HG03565 (cell line): Measurements from ENCODE around the gene CLIC5.
"Not testable (repeated sequence)": the region's sequence is repeated elsewhere in the genome, so short reads cannot be mapped to it uniquely, and the experiment has no call there.

Experiments
- ATAC-seq: cut with Tn5 transposase; IDR thresholded peaks from one replicate; pipeline ENCODE4 v1.9.1; 2021; ENCODE audit warnings: mild to moderate bottlenecking, moderate library complexity; ENCODE audit not compliant: unreplicated experiment

Gene CLIC5

GRCh38 chr6:45929421-45930361 is 86.0 kb downstream of the CLIC5 start:
- ATAC-seq, result no peak

- no peak for ATAC-seq
These were observed 86.8 kb downstream of the CLIC5 start for GRCh38 chr6:45928721-45929305.

- ATAC-seq, result no peak
These were observed 88.0 kb downstream of the CLIC5 start for GRCh38 chr6:45927421-45928320.

DNA sequence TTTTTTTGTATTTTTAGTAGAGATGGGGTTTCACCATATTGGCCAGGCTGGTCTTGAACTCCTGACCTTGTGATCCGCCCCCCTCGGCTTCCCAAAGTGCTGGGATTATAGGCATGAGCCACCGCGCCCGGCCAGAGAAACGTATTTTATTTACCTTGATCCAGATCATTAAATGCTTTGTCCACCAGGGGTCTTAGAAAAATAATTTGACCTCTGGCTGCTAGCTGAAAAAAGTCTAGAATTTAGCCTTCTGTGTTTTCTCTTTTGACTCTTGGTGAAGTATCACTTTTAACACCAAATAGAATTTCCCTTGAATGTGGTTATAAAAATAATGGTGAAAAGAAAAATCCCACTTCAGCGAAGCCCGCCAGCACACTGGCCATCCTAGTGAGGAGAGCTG is 89.2 kb downstream of the CLIC5 start:
- not testable (repeated sequence) for ATAC-seq

- ATAC-seq, result no peak
These were observed 90.8 kb downstream of the CLIC5 start for GRCh38 chr6:45924763-45925342.

DNA sequence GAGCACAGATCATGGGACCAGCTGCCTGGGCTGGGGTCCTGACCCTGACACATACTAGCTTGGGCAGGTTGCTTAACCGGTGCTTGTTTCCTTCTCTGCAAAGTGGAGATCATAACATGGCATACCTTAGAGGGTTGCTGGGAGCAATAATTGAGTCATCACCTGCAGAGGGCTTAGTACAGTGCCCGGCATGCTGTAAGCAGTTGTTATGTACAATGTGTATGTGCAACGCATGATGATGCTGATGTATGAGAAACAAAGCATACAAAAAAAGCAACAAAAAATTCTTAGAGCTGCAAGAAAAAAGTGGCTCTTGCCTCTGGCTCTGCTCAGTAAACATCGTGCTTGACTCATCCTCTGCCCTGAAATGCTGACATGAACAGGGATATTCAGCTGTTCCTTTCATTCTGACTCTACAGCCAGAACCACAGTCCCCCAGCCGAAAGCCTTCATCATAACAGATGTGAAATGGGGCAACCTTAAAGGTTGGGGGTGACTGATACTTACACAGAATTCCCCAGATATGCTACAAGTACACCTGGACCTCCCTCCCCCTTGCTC is 91.7 kb downstream of the CLIC5 start:
- ATAC-seq, result peak; percentile 52

- no peak for ATAC-seq
These were observed 92.8 kb downstream of the CLIC5 start for GRCh38 chr6:45922728-45923351.

DNA sequence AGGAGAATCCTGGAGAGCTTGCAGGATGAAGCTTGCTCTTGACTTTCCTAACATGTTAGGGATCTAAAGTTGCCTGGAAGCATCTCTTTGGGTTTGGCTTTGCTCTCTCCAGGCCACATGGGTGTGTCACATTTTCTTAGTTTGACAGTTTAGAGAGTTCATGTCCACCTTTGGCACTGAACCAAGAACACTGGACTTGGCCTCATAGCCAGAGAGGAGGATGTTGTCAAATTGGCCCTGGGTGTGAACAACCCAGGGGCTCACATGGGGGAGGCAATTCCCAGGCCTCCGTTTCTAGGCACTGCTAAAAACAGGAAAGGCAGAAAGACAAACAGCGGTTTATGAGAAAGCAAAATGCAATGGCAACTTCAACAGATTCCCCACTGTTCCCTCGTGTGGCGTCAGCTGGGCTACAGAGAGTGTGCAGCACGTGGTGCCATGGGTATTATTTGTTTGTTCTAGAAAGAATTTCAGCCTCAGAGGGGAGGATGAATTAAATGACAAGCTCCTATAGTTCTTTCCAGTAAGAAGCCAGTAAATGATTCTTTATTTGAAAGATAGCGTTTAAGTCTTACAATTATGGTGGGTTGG is 93.9 kb downstream of the CLIC5 start:
- ATAC-seq, result no peak

DNA sequence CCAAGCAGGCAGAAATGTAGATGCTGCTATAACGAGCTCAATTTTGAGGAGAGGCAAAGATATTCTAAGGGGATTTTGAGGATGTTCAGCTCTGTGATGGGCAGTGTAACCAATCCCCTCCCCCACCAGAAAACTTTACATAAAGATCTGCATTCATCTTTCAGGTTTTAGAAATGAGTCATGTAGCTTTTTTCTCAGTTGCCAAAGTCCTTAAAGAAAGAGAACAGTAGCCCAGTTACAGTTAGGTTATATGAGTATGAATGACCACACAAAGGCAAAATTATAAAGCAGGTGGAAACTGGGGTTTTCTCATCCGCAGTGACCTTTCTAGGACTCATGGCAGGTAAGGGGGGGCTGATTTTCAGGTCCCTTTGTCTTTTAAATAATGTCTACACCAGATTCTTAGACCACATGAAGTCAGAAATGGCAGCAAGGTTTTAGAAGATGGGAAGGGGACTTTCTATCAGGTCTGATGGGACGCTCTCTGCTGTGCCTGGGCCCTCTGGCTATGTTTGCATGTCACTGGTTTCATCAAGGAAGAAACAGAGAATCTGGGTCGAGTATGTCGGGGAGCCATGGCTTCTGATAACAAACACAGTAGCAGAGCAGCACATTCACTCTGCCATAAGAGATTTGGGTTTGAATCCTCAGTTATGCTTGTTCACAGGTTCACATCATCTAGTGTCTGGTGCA is 94.7 kb downstream of the CLIC5 start:
- peak; percentile 41 for ATAC-seq

DNA sequence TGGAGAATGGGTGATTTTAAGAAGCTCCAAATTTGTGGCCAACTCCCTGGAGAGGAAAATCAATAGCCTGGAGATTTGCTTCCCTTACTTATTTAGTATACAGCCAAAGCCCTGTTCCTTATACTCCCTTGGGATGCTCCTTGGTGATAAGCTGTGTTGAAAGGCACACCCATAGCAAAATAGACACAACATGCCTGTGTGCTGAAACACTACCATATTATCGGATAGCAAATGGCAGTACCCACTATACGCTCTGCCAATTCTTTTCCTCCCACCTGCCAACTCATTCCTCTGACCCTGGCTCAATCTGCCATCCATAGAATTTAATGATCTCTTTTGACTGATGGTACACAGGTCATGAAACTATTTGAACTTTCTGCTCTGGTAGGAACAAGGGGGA is 98.2 kb downstream of the CLIC5 start:
- no peak for ATAC-seq

DNA sequence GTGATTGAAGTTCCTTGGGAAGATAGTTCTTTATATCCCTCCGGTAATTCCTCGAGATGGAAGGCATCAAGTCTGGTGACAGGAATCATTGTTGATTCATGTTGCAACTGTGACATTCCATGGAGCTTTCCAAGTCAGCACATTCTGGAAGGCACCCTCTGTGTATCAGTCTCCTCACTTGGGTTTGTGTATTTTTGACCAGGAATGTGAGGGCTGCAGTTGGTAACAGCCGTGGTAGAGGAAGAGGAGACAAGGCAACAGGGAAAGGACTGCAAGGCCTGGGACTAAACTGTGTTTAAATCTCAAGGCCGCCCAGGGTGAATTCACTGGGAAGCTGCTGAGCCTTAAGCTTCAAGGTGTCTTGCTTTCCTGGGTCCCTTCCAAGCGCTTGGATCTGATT is 99.0 kb downstream of the CLIC5 start:
- ATAC-seq, result no peak

- no peak for ATAC-seq
These were observed 99.7 kb downstream of the CLIC5 start for GRCh38 chr6:45915780-45916468.

GRCh38 chr6:45911691-45912090 is 104.0 kb downstream of the CLIC5 start:
- no peak for ATAC-seq

GRCh38 chr6:45903959-45904358 is 111.7 kb downstream of the CLIC5 start:
- ATAC-seq, result no peak

DNA sequence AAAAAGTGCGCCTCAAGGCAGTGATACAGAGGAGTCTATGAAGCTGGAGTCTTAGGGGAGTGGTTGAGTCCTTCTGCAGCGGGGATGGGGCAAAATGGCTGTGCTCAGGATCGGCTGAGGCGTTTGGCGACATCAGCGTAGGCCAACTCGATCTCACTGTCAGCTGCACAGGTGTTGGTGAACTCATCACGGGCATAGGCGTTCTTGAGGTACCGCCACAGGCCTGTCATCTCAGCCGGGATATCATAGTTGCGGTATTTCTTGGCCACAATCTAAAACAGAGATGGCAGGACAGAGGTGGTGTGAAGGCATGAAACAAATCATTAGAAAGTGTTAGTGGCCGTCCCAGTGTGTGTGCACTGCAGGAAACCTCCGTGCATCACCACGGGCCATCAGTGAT is 112.7 kb downstream of the CLIC5 start:
- ATAC-seq, result no peak

- no peak for ATAC-seq
These were observed 113.7 kb downstream of the CLIC5 start for GRCh38 chr6:45901767-45902650.
